H1 (cell line): ENCODE data around the gene PPP2R3B.

ENCODE experiments used
- ATF3 ChIP-seq: IDR thresholded peaks from 2 replicates; pipeline ENCODE4 v1.6.1; 2011; ENCODE audit warnings: low read depth, mild to moderate bottlenecking, low read length; ENCODE audit not compliant: insufficient read depth
- EGR1 ChIP-seq: IDR thresholded peaks from 2 replicates; pipeline ENCODE4 v1.6.1; 2011; ENCODE audit warnings: low read depth, low read length, borderline replicate concordance
- HDAC2 ChIP-seq, 2 experiments: fragments of 300-600 bp in 1 of 2; sonication (generic) in 1 of 2; IDR thresholded peaks; 2 replicates each; pipeline ENCODE4 v1.6.1; 2011 to 2012; ENCODE audit warnings: low read depth in 2 of 2, low read length in 2 of 2, mild to moderate bottlenecking in 2 of 2, moderate library complexity in 2 of 2, borderline replicate concordance in 1 of 2, inconsistent platforms in 1 of 2

GRCh38 chrX:375181-376036, 11.3 kb downstream of the PPP2R3B start:
- no peak for TF ChIP-seq HDAC2 (IDR thresholded peaks at IDR 0.05; ENCODE audit: borderline replicate concordance in 1 of 2, low read depth in 2 of 2, low read length in 2 of 2)
- TF ChIP-seq EGR1, result no peak
- TF ChIP-seq ATF3, result no peak
